ENCODE measurements around the gene FAM118B.
"Not testable (repeated sequence)": the region's sequence is repeated elsewhere in the genome, so short reads cannot be mapped to it uniquely, and the experiment has no call there.

The FAM118B gene

DNA sequence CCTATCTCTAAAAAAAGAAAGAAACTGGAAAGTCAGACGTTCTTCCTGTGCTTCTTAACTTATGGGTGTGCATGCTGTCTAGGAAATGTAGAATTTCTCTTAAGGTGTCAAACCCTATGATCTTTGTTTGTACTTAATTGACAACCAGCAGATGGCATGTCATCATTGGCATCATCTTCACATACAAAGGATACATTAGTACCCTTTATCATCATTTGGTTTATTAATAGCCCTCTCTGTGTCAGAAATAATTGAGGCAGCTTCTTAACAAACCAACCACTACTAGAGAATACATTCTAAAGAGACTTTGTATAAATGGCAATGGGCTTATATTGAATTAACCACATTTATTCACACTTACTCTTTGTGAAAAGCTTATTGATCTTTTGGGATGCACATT is 43.2 kb downstream of the FAM118B start:
- no peak overlapping the region for H3K4me3 ChIP-seq (ENCODE audit: low read depth, low read length)
- DNase-seq (ENCODE audit: low read depth): no peak
- TF ChIP-seq, protein P1, sequence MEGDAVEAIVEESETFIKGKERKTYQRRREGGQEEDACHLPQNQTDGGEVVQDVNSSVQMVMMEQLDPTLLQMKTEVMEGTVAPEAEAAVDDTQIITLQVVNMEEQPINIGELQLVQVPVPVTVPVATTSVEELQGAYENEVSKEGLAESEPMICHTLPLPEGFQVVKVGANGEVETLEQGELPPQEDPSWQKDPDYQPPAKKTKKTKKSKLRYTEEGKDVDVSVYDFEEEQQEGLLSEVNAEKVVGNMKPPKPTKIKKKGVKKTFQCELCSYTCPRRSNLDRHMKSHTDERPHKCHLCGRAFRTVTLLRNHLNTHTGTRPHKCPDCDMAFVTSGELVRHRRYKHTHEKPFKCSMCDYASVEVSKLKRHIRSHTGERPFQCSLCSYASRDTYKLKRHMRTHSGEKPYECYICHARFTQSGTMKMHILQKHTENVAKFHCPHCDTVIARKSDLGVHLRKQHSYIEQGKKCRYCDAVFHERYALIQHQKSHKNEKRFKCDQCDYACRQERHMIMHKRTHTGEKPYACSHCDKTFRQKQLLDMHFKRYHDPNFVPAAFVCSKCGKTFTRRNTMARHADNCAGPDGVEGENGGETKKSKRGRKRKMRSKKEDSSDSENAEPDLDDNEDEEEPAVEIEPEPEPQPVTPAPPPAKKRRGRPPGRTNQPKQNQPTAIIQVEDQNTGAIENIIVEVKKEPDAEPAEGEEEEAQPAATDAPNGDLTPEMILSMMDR (IDR thresholded peaks at IDR 0.05; ENCODE audit: control insufficient read depth, extremely low read depth, insufficient read depth): no peak

DNA sequence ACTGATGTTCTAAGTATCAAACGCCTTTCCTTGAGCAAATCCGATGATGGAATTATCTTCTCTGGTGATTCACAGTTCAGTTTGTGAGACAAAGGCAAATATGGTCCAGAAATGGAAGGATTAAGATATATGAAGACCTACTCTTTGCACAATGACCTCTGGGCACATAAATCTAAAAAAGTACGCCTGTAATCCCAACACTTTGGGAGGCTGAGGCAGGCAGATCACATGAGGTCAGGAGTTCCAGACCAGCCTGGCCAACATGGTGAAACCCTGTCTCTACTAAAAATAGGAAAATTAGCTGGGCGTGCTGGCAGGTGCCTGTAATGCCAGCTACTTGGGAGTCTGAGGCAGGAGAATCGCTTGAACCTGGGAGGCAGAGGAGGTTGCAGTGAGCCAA is 43.9 kb downstream of the FAM118B start:
- DNase-seq (ENCODE audit: low read depth); H3K4me3 ChIP-seq (ENCODE audit: low read depth, low read length): not testable (repeated sequence)

DNA sequence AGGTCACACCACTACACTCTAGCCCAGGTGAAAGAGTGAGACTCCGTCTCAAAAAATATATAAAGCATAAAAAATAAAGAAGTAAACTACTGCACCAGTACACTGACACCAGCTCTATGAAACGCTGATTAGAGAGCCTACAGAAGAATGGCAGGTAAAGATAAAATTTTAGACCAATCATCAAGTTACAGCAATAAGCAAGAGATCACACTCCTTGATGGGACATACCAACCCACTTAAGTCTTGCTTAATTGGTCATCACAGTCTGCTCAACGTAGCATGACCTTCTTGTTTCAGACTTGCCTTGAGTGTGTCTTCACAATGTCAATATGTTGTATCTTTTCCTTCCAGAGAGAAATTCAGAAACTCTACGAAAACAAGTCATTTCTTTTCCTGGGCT is 44.6 kb downstream of the FAM118B start:
- no peak overlapping the region for H3K4me3 ChIP-seq (ENCODE audit: low read depth, low read length)
- no peak for DNase-seq (ENCODE audit: low read depth)
- TF ChIP-seq, protein P1 (IDR thresholded peaks at IDR 0.05; ENCODE audit: control insufficient read depth, extremely low read depth, insufficient read depth): no peak

DNA sequence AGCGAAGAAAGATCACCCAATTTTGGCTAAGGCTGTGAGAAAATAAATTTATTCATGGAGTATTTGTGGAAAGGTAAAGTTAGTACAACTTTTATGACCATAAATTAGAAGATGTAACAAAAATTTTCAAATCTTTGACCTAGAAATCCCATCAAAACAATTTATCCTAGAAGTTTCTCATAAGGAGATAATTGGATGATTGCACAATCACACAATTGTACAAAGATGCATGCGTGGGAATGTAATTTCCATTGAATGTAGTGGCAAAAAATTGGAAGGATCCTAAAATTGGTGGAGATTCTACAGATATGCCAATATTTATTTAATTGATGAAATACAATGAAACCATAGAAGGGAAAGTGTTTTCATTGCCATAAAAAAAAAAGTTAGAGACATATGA is 45.6 kb downstream of the FAM118B start:
- DNase-seq (ENCODE audit: low read depth): no peak
- H3K4me3 ChIP-seq (ENCODE audit: low read depth, low read length): no peak overlapping the region
- TF ChIP-seq, protein P1 (IDR thresholded peaks at IDR 0.05; ENCODE audit: control insufficient read depth, extremely low read depth, insufficient read depth): no peak

DNA sequence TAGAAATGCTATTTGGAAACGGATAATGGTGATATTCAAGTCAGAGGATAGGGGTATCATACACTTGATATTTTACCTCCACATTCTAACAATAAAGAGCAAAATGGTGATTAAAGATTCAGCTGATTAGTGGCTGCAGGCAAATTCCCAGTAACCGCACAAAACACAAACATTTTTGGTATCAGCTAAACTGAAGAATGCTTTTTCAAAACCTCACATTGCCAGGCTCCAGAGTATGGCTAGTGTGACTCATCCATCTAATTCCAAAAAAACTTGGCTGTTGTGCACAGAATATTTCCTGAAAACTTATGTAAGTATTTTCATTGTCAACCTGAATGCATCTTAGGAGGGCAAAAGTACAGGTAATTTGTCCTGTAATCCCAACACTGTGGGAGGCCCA is 46.2 kb downstream of the FAM118B start:
- H3K4me3 ChIP-seq (ENCODE audit: low read depth, low read length): no peak overlapping the region
- TF ChIP-seq, protein P1 (IDR thresholded peaks at IDR 0.05; ENCODE audit: control insufficient read depth, extremely low read depth, insufficient read depth): no peak
- no peak for DNase-seq (ENCODE audit: low read depth)

DNA sequence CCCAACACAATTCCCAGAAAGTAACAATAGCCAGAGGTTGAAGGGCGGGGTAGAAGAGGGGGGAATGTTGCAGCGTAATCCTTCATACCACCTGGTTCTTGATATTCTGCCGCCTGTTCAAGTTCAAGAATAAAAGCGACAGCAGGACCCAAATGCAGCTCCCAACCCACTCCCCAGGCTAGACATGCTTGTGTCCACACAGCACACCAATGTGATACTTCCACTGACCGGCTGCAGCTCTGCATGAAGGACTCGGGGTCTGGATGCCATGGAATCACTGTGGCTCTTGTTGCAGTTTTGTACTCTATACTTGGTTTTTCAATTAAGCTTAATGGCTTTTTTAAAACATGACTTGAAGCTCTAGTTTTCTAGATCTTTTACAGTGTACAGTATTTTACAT is 50.6 kb downstream of the FAM118B start:
- TF ChIP-seq, protein P1 (IDR thresholded peaks at IDR 0.05; ENCODE audit: control insufficient read depth, extremely low read depth, insufficient read depth): no peak
- no peak for DNase-seq (ENCODE audit: low read depth)

DNA sequence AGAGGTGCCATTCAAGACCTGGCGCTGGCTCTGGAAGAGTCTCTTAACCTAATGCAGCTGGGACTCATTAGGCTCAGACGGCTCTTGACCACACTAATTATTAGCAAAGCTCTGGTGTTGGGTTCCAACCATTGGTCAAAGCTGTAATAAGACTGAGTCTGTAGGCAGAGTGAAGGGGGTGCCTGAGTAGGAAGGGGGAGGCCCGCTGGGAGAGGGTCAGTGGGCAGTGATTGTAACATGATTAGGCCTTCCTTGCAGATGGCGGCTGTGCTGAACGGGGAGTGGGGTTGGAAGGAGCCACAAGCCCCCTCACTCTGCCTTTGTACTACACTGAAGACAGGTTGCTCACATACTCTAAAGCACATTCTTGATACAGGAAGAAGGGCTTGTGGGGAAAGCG is 51.9 kb downstream of the FAM118B start:
- no peak for DNase-seq (ENCODE audit: low read depth)
- TF ChIP-seq, protein P1 (IDR thresholded peaks at IDR 0.05; ENCODE audit: control insufficient read depth, extremely low read depth, insufficient read depth): no peak
- H3K4me3 ChIP-seq (ENCODE audit: low read depth, low read length): no peak overlapping the region

More for the DNA sequence above, 50.6 kb downstream of the FAM118B start:
- H3K4me3 ChIP-seq (ENCODE audit: low read depth, low read length): no peak overlapping the region

All from LNCaP clone FGC (cell line).